Measurements from ENCODE around the gene FAM193A.
"Not testable (repeated sequence)": the region's sequence is repeated elsewhere in the genome, so short reads cannot be mapped to it uniquely, and the experiment has no call there.

The FAM193A gene

DNA sequence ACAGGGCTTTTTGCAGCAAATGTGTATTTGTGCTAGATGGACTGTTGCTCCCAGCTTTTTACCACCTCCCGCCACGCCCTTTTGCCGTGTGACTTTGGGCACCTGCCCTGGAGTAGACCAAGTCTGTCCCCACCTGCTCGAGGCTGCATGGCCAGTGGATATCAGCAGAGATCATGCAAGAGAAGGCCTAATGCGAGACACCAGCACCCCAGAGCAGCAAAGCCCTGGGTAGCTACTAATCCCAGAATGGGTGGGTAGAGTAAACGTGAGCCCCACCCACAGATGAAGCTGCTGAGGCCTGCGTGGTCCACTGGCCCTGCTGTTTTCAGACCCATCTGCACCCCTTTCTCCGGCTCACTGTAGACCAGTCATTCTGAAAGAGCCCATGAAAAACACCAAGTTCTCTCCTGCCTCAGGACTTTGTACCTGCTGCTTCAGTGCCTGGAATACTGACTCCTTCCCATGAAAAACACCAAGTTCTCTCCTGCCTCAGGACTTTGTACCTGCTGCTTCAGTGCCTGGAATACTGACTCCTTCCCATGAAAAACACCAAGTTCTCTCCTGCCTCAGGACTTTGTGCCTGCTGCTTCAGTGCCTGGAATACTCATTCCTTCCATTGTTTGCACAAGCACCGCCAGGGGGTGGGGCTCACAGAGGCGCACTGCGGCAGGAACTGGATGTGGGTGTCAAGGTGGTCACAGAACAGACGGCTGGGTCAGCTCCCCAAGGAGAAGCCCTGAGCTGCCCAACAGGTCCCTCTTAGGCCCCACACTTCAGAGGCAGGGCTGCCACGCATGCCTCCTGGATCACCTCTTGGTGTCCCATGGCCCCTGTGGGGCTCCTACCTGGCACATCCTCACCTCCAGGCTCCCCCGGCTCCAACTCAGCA lies 224.8 kb downstream of the FAM193A start:
- H3K4me3 ChIP-seq (replicated peaks; ENCODE audit: low read depth, low read length): no peak overlapping the region
- TF ChIP-seq, protein P1, sequence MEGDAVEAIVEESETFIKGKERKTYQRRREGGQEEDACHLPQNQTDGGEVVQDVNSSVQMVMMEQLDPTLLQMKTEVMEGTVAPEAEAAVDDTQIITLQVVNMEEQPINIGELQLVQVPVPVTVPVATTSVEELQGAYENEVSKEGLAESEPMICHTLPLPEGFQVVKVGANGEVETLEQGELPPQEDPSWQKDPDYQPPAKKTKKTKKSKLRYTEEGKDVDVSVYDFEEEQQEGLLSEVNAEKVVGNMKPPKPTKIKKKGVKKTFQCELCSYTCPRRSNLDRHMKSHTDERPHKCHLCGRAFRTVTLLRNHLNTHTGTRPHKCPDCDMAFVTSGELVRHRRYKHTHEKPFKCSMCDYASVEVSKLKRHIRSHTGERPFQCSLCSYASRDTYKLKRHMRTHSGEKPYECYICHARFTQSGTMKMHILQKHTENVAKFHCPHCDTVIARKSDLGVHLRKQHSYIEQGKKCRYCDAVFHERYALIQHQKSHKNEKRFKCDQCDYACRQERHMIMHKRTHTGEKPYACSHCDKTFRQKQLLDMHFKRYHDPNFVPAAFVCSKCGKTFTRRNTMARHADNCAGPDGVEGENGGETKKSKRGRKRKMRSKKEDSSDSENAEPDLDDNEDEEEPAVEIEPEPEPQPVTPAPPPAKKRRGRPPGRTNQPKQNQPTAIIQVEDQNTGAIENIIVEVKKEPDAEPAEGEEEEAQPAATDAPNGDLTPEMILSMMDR (IDR thresholded peaks at IDR 0.05; ENCODE audit: insufficient read depth, low read length, poor library complexity, severe bottlenecking): peak; percentile 23
- no peaks in the 10 kb centered on the region for H3K27me3 ChIP-seq (replicated peaks; ENCODE audit: control insufficient read depth, insufficient read depth, low read length)
- no peak for DNase-seq (ENCODE audit: extremely low read depth, insufficient read length)
- H3K36me3 ChIP-seq (ENCODE audit: control insufficient read depth, insufficient read depth, low read length): no peaks in the 10 kb centered on the region

DNA sequence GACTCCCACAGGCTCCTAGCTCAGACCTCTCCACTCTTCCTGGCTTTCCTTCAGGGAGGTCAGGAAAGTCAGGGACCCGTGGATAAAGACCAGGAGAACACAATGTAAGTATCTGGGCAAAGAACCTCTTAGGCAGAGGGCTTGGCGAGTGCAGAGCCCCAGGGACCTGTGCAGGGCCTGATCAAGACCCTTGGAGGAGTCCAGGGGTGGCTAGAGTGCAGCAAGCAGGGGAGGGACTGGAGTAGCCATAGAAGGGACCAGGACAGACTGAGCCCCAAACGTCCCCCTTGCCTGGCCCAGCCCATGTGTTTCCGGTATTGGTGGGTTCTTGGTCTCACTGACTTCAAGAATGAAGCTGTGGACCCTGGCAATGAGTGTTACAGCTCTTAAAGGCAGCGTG lies 225.6 kb downstream of the FAM193A start:
- H3K27me3 ChIP-seq (replicated peaks; ENCODE audit: control insufficient read depth, insufficient read depth, low read length): no peaks in the 10 kb centered on the region
- H3K4me3 ChIP-seq (replicated peaks; ENCODE audit: low read depth, low read length): no peak overlapping the region
- TF ChIP-seq, protein P1 (IDR thresholded peaks at IDR 0.05; ENCODE audit: insufficient read depth, low read length, poor library complexity, severe bottlenecking): no peak
- DNase-seq (ENCODE audit: extremely low read depth, insufficient read length): no peak
- H3K36me3 ChIP-seq (ENCODE audit: control insufficient read depth, insufficient read depth, low read length): no peaks in the 10 kb centered on the region

DNA sequence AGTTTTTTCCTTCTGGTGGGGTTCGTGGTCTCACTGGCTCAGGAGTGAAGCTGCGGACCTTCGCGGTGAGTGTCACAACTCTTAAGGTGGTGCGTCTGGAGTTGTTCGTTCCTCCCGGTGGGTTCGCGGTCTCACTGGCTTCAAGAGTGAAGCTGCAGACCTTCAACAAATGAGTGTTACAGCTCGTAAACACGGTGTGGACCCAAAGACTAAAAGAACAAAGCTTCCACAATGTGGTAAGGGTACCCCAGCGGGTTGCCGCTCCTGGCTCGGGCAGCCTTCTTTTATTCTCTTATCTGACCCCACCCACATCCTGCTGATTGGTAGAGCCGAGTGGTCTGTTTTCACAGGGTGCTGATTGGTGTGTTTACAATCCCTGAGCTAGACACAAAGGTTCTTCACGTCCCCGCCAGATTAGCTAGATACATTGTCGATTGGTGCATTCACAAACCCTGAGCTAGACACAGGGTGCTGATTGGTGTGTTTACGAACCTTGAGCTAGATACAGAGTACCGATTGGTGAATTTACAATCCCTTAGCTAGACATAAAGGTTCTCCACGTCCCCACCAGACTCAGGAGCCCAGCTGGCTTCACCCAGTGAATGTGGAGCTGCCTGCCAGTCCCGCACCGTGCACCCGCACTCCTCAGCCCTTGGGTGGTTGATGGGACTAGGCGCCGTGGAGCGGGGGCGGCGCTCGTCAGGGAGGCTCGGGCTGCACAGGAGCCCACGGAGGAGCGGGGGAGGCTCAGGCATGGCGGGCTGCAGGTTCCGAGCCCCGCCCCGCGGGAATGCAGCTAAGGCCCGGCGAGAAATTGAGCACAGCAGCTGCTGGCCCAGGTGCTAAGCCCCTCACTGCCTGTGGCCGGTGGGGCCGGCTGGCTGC lies 226.3 kb downstream of the FAM193A start:
- H3K4me3 ChIP-seq (replicated peaks; ENCODE audit: low read depth, low read length); H3K27me3 ChIP-seq (replicated peaks; ENCODE audit: control insufficient read depth, insufficient read depth, low read length); H3K36me3 ChIP-seq (ENCODE audit: control insufficient read depth, insufficient read depth, low read length); DNase-seq (ENCODE audit: extremely low read depth, insufficient read length): not testable (repeated sequence)

DNA sequence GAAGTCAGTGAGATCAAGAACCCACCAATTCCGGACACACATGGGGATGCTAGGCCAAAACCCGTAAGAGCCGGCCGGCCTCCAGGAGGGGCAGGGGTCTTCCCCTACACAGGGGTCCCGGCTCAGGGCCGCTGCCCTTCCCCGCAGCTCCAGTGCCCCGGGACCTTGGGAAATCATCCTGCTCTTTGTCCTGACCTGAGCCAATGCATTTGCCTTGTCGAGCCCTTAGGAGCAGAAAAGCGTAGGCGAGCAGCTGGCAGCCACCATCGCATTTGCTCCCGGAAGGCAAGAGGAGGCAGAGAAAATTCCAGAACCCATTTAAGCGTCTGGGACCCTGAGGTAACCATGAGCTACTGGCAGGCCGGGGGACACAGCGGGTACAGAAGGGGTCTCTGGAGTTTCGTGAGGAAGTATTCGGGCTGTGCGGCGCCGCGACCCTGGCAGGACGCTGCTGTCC lies 227.1 kb downstream of the FAM193A start:
- Histone ChIP-seq H3K27me3 (replicated peaks; ENCODE audit: control insufficient read depth, insufficient read depth, low read length) (no peaks in the 10 kb centered on the region), H3K4me3 (replicated peaks; ENCODE audit: low read depth, low read length) (peak overlapping the region; percentile 55), H3K36me3 (ENCODE audit: control insufficient read depth, insufficient read depth, low read length) (no peaks in the 10 kb centered on the region)
- TF ChIP-seq, protein P1 (IDR thresholded peaks at IDR 0.05; ENCODE audit: insufficient read depth, low read length, poor library complexity, severe bottlenecking): no peak
- no peak for DNase-seq (ENCODE audit: extremely low read depth, insufficient read length)

DNA sequence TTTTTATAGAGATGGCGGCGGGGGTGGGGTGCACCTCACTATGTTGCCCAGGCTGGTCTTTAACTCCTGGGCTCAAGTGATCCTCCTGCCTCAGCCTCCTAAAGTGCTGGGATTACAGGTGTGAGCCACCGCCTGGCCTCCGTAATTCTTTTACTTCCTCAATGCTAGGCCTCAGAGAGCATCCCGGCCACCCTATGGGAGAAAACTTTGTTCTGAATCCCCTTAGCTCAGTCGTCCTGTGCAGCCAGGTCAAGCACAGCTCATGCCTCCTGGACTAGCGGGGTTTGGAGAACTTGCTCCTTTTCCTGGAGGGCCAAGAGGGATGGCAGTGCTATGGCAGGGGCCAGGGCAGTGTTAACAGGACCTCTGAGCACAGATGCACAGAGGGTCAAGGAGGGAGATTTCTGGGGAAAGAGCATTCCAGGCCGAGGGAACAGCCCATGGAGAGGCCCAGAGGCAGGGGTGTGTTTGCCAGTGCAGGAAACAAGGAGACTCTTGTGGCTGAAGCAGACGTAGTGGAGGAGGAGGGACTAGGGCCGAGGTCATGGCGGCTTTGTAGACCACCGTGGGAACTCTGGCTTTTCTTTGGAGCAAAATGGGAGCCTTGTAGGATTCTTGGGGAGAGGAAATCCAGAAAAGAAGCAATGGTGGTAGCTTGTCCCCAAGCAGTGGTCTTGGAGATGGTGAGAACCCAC lies 229.5 kb downstream of the FAM193A start:
- TF ChIP-seq, protein P1 (IDR thresholded peaks at IDR 0.05; ENCODE audit: insufficient read depth, low read length, poor library complexity, severe bottlenecking): no peak
- DNase-seq (ENCODE audit: extremely low read depth, insufficient read length): no peak

More for the DNA sequence above, 229.5 kb downstream of the FAM193A start:
- Histone ChIP-seq H3K27me3 (replicated peaks; ENCODE audit: control insufficient read depth, insufficient read depth, low read length) (no peaks in the 10 kb centered on the region), H3K4me3 (replicated peaks; ENCODE audit: low read depth, low read length) (no peak overlapping the region), H3K36me3 (ENCODE audit: control insufficient read depth, insufficient read depth, low read length) (no peaks in the 10 kb centered on the region)
